GDM1 (cell line): ENCODE measurements around the gene PNKP.

Source experiments
- DNase-seq: peaks from one replicate; lab custom pipeline; 2025; lab: John Stamatoyannopoulos, UW

Gene PNKP

DNA sequence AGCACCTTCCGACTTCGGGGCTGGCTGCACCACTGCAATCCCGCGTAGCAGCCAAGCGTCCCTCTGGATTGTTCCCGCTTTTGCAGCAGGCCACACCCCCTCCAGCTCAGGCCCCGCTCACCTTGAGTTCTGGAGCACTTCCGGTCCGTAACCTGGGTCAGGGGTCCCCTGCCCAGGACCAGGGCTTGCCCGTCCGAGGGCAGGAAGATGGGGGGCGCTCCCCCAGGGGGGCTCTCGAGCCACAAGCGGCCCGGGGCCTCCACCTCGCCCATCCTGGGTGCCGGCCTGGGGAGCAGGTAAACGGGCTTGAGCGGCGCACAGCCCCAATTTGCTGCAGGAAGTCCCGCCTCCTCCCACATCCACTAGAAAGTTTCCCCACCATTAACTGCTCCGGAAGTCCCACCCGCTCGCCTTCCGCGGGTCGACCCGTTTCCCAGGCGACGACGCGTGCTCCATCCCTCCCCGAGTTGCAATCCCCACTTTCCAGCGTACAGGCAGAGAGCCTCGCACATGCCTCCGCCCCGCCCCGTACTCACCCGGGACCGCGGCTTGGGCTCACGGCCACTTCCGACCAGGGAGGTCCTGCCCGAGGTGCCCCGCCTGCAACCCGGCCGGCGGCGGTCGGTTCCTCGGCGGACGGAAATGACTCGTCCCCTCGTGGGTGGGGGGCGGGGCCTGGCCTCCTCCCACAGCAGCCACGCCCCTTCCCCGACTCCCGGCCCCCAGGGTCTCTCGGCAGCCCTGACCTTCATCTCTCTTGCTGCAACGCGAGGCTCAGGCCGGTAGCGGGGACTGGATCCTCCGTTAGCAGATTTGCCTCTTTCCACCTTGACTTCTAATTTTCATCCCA, at the start of gene PNKP:
Gene PNKP (minus strand): TSS at position 644 of the 850 bp plus-strand sequence. CDS start 372 bp downstream, at position 272.
- peak; percentile 88 for DNase-seq

DNA sequence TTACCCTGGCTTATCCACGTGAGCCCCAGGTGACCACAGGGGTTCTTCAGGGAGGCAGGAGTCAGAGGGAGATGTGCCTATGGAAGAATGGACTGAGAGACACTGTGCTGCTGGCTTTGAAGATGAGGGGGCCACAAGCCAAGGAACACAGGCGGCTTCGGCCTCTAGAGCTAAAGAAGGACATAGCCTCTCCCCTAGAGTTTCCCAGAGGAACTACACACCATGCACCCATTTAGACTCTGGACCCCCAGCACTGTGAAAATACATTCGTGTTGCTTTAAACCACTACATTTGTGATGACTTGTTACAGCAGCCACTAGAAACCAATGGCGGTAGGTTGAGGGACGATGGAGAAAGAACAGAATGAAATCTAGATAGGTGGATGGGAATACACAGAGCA, 47.9 kb upstream of the PNKP start:
- DNase-seq, result no peak

DNA sequence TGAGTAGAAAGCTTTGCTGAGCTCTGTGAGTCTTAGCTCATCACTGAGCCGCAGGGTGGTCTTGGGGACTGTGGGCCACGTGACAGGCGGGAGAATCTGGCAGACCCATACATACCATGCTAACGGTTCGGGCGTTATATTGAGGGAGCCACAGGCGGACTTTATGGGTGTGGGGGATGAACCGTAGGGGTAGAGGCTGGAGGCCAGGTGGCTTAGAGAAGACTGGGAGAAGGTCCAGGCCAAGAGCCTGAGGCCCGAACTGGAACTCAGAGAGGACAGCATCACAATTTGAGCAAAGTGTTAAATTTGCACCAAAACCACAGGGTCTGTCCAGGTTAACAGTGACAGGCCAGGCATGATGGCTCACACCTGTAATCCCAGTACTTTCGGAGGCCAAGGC, 46.3 kb upstream of the PNKP start:
- DNase-seq, result no peak

DNA sequence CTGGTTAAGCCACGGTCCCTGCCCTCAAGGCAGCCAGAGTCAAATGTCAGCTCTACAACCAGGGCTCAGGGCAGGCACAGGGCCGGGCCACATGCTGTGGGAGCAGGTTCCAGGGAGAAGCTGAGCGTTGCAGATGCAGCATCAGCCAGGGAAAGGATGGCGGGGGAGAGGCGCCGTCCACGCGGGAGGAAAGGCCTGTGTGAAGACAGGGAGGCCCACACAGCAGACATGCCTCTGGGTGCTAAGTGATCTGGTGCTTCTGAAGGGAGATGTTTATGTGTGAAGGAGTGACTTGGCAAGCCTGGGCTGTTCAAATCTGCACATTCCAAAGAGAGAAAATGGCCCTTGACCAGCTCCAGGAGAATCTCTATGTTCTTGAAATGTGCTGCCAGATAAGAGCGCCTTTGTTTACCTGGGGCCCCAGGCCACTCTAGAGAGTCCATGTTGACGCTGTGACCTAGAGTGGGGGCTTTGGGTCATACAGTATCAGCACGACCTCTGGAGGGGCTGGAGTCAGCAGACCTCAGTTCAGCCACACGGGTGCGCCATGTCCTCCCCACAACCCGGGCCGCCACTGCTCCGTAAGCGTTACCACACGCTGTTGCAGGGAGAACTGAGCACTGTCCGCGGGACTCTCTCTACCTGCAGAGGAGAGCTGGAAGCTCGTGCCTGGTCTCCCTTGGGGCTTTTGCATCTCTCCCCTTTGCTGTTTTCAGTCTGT, 45.7 kb upstream of the PNKP start:
- no peak for DNase-seq

DNA sequence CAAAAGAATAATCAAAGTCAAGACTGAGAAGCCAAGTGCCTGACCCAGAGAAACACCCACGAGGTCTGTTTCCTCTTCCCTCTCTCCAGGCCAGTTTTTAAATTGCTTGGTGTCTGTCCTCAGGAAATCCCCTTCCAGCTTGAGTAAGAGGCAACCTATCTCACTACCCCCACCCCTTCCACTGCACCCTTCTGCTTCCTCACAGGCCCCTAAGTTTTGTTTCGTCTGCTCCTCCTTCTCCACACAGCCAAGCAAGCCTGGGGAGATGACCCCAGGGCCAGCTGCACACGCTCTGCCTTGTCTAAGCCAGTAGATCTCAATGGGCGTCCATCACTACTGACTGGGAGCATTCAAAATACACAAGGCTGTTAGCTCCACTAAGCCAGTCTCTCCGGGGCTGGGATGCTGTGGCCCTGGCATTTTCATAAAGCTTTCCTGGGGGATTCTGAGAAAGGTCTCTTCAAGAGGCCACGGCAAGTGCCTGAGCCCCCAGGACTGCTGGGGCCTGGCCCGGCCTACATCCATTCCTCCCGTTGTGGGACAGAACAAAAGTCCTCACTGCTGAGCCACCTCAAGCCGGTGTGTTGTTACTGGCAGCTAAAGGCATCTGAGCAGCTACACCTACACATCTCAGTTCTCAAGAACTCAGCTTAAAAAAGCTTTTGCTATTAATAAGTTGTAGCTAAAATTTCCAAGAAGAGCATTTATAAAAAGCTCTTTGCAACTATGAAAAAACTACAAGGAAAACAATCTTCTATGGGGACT, 44.2 kb upstream of the PNKP start:
- DNase-seq, result peak; percentile 16

DNA sequence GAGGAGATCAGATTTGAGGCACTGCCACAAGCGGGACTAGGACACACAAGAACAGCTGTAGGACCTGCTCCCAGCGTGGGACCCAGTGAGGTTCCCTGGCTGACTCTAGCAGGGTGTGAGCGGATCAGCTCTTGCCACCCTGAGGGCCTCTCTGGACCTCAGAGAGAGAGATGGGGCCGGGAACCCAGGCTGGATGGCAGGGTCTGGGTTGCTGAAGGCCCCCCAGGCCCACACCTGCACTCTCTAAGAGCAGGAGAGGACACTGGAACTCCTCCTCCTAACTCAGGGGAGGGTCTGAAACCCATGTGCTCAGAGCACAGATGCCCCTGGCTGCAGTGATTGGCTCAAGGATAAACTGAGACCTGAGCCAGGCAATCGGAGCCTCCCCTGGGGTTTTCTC, 42.8 kb upstream of the PNKP start:
- DNase-seq, result no peak

DNA sequence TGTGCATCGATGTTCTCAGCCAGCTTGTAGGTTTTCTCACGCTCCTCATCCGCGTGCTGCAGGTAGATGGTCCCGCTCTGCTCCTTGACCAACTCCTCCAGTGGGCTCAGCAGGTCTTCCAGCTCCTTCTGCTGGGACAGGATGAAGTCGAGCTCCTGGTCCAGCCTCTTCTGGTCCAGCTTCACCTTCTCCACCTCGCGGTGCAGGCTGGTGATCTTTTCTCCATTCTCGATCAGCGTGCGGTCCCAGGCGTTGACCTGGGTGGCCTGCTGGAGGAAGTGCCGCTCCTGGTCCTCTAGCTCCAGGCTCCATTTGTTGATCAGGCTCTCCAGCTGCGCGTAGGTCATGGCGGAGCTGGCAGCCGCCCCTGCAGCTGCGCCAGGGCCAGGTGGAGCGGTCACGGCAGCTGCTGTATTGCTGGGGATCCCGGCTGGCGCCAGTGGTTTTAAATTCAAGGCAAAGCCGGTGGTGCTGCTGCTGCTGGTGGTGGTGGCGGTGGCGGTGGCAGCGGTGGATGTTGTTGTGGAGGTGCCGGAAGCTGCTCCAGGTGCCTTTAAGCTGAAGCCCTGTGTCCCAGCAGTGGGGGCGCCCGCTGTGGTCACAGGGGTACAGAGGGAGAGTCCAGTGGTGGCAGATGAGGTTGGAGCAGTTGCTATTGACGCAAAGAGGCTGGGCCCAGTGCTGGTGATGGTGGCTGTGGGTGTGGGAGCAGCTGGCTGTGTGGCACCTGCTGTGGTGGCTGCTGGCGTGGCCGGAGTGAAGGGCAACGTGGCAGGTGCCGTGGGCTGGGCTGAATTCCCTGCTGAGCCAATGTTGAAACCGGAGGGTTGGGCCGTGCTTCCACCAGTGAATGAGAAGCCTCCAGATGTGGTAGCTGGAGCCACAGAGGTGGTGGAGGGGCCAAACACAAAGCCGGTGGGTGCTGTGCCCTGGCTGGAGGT, 41.4 kb upstream of the PNKP start:
- no peak for DNase-seq

DNA sequence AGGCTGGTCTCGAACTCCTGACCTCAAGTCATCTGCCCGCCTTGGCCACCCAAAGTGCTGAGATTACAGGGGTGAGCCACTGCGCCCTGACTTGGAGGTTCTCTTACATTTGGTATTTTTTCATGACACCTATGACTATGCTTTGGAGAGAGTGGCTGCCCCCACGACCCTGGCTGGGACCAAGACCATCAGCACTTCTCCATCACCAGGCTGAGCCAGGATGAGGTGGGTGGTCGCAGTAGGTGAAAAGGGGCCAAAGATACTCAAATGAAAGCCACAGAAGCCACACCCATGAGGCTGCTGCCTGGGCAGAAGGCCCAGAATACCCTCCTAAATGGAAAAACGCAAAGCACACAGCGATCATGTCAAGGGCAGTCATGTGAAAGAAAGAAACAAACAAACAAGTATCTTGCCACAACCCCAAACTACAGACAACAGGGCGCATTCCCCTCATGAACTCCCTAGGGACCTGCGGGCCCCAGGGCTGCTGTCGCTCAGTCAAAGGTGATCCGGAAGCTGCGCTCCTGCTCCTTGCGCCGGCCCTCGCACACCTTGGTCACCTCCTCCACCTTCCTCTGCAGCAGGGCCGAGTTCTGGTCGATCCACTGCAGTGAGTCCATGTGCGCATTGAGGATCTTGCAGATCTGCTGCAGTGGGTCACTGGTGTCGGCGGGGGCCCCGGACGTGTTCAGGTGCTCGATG, 40.5 kb upstream of the PNKP start:
- DNase-seq, result no peak

DNA sequence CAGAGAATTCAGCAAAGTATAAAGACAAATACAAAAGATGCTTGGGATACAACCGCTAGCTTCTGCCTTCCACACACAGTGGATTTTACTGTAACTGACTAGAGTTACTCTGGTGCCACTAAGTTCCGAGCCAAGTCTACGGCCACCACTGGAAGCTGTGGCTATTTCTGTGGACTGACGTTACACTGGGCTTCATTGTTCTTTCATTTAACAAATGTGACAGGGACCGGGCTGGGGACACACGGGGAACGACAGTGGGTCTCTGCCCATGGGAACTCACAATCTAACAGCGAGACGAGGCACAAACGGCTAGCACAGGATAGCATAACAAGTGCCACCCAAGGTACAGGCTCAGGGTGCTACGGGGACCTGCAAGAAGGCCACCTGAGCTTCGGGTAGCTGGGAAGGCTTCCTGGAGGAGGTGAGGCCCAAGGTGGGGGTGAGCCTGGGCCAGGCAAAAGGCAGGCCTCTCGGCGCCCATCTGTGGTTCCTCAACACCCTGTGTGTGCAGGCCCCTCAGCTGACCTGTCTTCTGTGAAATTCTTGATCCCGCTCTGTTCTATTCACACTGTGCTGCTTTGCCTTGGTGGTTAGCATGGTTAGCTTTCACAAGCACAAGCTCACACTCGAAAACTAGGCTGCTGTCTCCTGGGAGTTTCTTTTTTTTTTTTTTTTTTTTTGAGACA, 39.6 kb upstream of the PNKP start:
- no peak for DNase-seq

DNA sequence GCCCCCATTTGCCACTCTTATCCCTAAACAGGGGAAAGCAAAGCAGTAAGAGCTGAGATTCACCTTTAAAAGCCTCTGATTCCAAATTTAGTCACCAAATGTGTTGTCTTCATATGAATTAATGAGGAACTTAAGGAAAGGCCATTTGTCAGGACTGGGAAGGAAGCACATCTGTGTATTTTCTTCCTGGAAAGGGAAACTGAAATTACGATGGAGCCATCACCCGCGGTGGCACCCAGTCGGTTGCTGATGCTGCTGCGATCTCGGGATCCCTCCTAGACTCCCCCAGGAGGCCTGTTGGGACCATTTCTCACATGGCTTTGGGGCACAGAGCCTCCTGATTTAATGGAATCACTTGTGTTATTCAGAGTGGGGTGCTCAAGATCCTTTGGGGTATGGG, 36.8 kb upstream of the PNKP start:
- DNase-seq, result no peak

DNA sequence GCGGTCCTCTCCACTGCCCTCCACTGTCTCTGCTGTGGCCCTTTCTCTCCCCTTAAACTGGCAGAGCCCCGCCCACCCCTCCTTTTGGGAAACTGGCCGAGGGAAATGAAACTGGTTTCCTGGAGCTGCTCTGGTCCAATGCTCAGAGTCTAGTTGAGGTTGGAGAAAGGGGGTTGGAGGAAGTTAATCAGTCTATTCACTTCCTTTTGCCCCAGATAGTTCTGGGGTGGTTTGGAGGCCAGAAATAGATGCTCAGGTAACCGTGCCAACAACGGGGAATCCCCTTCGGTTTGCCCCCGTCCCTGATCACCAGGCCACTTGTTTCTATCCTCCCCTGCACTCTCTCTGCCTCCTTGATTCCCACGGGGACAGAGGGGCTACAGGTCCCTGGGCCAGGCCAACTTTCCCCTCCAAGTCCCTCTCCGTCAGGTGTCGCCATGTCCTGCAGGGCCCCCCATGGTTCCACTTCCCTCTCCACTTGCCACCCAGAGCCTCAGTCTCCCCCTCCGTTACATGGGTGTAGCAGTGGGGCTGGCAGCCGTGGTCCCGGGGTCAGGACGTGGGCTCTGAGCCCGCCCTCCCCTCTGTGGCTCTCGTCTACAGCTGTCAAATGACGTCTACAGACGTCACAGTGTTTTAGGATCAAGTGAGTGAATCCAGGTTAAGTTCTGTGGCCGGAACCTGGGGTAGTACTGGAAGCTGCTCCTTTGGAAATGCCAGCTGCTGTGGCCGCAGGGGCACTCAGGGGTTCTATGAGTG, 29.7 kb upstream of the PNKP start, which contains the start of gene IL4I1:
Gene IL4I1 (minus strand): TSS at position 25 of the 759 bp plus-strand sequence. CDS start 727 bp downstream, outside the sequence.
- DNase-seq, result peak; percentile 22

DNA sequence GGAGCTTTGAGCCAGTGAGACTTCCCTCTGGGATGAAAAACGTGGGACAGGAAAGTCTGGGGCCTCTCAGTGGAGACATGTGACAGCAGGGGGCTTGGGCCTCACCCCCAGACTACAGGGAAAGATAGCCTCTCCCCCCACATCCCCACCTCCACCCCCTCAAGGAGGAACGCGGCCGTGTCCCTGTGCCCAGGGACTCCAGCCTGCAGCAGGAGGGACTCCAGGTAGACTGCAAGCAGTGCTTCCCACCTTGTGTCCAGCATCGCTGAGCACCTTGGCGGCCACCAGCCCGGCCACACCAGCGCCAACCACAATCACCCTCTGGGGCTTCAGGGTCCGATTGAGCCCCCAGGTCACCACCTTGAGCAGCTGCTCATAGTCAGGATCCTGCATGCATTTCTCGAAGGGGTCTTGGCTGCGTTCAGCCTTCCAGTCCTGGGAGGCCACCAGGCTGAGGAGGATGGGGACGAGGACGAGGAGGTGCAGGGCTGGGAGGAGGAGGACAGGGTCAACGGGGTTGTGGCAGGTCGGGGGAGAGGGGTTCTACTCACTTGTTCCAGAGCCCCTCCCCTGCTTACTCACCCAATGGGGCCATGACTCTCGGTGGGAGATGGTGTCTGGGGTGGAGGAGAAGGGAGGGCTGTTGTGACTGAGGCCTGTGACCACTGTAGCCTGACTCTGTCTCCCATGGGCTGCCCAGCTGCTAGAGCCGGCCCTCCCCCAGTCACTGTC, 28.4 kb upstream of the PNKP start:
- no peak for DNase-seq

DNA sequence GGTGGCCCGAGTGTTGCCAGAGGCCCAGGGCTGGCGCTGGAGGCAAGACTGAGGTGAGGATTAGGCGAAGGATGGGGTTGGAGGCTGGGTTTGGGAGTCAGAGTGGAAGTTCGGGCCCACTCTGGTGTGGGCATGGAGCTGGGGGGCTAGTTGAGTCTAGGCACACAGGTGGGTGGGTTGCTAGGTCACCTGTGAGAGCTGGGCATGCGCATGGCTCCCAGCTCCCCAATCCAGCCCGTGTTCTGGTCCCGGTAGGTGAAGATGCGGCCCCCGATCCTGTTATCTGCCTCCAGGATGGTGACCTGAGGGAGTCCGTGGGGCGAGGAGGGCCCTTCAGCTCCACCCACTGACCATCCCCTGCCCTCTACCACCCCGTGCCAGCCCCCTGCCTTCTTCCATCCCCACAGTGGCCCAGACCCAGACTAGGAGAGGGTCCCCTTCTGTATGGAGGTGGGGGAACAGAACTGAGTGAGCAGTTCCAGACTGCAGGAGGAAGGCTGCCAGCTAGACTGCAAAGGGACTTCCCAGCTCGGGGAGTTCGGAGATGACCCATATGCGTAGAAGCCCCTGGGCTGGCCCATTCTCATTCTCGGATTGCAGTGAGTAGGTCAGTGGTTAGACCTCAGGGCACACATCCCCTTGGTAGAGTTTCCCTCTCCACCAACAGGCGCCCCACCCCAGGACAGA, 27.6 kb upstream of the PNKP start:
- no peak for DNase-seq

DNA sequence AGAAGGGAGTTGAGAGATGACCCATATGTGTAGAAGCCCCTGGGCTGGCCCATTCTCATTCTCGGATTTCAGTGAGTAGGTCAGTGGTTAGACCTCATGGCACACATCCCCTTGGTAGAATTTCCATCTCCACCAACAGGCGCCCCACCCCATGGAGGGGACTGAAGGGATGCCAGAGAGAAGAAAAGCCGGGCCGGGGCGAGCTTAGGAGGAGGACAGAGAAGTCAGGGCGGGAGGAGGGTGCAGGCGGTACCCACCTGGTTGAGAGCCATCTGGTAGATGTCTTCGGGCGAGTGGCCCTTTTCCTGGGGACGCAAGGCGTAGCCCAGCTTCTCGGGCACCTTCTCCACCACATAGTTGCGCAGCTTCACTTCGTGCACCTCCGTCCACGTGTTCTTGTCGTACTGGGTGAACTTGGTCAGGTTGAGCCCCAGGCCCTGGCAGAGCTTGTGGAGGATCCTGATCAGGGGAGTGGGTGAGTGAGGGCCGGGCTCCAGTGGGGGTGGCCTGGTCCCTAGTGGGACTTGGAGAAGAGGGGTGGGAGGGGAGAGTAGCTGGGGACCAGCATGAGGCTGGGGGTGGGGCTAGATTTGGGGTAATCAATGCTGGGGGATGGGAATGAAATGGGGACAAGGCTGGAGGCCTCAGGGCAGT, 26.8 kb upstream of the PNKP start:
- no peak for DNase-seq

DNA sequence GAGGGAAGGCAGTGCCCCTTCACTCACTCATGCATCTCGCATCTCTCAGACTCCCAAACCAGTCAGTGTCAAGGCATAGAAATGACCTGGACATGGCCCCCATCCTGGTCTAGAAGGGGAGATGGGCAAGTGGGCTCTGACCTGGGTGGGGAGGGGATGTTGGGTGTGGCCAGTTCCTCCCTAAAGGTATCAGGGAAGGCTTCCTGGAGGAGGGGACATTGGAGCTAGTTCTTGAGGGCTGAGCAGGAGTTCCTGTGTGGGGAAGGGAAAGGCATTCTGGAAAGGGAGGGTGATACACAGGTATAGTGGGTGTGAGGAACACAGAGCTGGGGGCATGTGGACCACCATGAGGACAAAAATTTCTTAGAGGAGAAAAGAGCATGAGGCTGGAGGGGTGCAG, 25.3 kb upstream of the PNKP start:
- DNase-seq, result no peak

DNA sequence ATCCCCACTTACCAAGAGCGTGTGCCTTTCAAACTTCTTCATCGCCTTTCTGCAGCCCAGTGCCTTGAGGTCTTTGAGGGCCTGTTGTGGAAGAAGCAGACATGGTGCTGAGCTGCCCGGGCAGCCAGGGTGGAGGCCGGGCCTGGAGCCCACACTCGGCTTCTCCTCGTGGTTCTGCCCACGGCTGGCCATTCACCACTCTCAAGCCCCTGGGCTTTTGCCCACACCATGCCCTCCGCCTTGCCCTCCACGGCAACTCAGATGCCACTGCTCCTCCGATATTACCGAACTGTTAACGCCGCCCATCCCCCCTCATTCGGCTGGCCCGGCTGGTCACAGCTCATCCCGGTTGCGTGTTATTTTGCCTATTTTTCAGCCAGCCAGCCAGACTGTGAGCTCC, 24.0 kb upstream of the PNKP start:
- DNase-seq, result no peak
